Neuron (in vitro differentiated cells): ENCODE measurements around the gene METTL1.

ENCODE experiments used
- H2AFZ ChIP-seq: one replicate; pipeline ENCODE4 v1.6.1; 2013; ENCODE audit warnings: low read depth, mild to moderate bottlenecking, inconsistent platforms, low read length, moderate library complexity
- H3K27me3 ChIP-seq: one replicate; pipeline ENCODE4 v1.6.1; 2013; ENCODE audit warnings: low read length; ENCODE audit not compliant: insufficient read depth
- H3K36me3 ChIP-seq: one replicate; pipeline ENCODE4 v1.6.1; 2013; ENCODE audit warnings: low read length; ENCODE audit not compliant: insufficient read depth
- H3K4me1 ChIP-seq: one replicate; pipeline ENCODE4 v1.6.1; 2013; ENCODE audit warnings: low read length; ENCODE audit not compliant: insufficient read depth
- H3K4me3 ChIP-seq: 2 replicates; pipeline ENCODE4 v1.5.1; 2013; ENCODE audit warnings: mild to moderate bottlenecking, low read length, moderate library complexity
- H3K9me3 ChIP-seq: one replicate; pipeline ENCODE4 v1.6.1; 2013; ENCODE audit warnings: low read length

Gene METTL1

DNA sequence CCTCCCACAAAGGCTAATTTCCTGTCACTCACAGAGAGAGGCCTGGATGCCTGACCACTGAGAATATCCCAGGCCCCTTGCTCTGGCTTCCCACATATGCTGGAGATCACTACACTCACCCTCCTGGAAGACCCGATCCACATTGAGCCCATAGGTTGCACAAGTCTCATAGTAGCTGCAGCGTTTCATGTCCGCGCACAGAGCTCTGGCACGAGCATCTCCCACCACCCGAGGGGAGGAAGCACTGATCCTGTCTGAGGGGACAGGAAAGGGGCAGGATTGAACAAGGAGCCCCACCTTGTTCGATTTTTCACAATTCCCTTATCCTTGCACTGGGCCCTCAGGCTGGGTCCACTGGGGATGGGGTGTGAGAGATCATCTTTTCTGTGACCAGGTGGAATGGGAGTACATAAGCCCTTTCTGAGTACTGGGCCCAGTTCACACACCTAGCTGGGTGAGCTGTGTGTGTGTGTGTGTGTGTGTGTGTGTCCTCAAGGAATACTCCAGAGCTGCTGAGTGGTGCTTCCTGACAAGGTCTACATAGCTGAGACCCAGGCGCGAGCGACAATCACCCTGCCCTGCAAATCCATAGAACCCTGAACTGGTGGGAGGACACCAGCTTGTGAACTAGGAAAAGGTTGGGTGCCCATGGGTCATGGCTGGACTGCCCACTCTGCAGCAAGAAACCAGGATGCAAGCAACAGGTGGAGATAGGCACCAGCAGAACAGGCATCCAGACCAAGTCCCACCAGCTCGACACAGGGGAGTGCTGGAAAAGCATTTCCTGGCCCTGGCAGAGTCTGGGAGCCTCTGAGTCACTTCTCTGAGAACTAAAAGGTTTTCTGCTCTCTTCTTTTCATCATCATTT is 38.9 kb downstream of the METTL1 start:
- Histone ChIP-seq H3K36me3 (peaks cover 13% of the 10 kb centered on the region), H3K4me3 (no peak overlapping the region), H3K9me3 (no peaks in the 10 kb centered on the region), H3K27me3 (no peaks in the 10 kb centered on the region), H3K4me1 (peaks cover 27% of the 10 kb centered on the region), H2AFZ (no peak overlapping the region)

DNA sequence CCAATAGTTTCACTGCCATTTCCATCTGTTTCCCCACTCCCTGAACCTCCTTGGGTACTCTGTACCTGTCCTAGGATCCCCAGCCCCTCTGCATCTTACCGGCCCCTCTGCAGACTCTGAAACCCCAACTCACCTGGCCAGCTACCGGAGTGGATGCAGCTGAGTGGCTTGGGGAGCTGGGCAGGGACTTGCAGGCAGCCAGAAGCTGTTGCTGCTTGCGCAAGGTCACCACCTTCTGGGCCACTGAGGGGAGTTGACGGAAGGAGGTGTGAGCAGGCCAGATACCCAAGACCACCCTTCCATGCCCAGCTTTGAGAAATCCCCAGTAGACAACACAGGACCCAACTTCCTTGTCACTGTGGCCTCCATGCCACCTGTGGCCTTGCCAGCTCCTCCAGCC is 39.6 kb downstream of the METTL1 start:
- H3K9me3 ChIP-seq: no peaks in the 10 kb centered on the region
- peaks cover 25% of the 10 kb centered on the region for H3K4me1 ChIP-seq
- H3K4me3 ChIP-seq: no peak overlapping the region
- H3K36me3 ChIP-seq: peaks cover 13% of the 10 kb centered on the region
- no peaks in the 10 kb centered on the region for H3K27me3 ChIP-seq
- H2AFZ ChIP-seq: no peak overlapping the region

DNA sequence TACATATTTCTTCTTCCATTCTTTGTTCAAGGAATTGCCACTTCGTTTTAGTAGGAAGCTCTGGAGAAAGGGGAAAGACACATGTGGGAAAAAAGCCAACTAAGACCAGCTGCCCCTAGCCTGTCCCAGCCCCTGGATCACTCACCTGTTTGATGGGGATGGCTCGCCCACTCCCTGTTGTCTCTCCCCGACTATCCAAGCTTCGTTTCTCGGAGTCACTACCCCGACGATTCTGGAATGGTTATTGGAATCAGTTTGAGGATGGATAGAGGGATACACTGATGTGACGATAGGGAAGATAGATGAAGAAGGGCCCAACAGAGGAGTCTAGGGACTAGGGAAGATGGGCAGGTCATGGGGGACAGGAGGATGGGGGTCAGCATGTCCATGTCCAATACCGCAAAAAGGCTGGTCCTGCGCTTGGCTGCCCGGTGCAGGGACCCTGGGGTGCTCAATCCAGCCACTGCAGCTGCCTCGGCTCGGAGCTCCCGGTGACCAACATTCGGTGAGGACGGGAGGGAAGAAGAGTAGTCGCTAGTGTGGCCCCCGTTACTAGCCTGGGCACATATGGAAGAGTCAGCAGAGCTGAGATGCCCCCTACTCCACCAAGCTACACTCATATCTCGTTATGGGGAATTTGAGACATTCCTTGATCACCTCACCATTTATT is 40.4 kb downstream of the METTL1 start:
- Histone ChIP-seq H3K9me3 (no peaks in the 10 kb centered on the region), H3K4me1 (peaks cover 19% of the 10 kb centered on the region), H3K36me3 (peaks cover 17% of the 10 kb centered on the region), H3K4me3 (no peak overlapping the region), H2AFZ (no peak overlapping the region), H3K27me3 (no peaks in the 10 kb centered on the region)

DNA sequence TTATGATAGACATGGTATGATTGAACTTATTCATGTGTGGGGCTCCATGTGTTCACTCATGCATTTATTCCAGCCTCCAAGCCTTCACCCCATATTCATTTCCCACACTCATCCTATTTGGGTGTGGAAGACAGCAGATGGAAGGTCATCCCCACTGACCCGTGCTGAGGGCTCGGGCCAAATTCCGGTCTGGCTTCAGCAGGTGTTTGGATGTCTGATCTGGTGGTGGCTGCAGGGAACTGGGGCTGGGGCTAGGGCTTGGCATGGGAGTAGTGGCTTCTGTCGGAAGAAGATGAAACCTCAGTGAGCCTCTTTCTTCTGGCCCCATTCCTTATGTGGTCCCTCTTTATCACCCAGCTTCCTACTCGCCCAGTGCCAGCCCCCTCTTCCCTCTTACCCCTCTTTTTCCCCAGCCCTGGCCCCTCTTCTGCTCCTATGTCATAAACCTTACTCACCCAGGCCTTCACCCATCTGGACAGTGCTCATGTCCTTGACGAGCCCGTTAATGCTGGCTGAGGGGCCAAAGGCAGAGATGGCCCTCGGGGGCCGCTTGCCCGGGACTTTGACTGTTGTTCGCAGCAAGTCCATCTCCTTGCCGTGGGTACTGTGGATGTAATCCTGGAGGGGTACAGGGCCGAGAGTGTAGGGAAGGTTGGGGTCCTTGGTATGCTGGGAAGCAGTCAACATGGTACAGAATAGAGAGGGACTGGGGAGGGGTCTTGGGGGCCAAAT is 41.4 kb downstream of the METTL1 start:
- Histone ChIP-seq H3K36me3 (peaks cover 22% of the 10 kb centered on the region), H3K4me1 (peaks cover 9% of the 10 kb centered on the region), H3K4me3 (no peak overlapping the region), H3K9me3 (peaks cover 3% of the 10 kb centered on the region), H2AFZ (no peak overlapping the region), H3K27me3 (no peaks in the 10 kb centered on the region)

DNA sequence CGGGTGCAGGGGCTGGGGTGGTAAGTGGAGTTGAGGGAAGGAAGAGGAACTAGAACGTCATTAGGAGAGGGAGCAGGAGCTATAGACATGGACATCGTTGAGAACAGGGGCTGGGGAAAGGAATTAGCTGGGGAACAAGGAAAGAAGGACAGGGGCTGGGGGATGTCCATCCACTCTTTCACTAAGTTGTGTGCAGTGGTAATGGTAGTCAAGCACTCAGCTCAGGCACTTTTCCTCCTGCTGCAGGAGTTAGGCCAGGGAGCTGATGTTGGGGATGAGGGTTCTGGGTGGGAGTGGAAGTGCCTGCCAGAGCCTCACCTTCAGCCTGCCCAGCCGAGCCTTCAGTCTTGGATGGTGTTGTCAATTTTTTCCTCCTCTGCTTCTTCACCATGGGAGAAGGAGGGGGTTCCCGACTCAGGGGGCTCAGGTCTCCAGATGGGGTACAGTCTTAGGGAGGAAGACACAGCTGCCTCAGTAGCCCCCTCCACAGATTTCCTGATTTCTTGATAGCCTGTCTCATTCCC is 42.5 kb downstream of the METTL1 start:
- no peak overlapping the region for H2AFZ ChIP-seq
- H3K4me3 ChIP-seq: no peak overlapping the region
- peaks cover 3% of the 10 kb centered on the region for H3K9me3 ChIP-seq
- peaks cover 22% of the 10 kb centered on the region for H3K36me3 ChIP-seq
- no peaks in the 10 kb centered on the region for H3K27me3 ChIP-seq
- no peaks in the 10 kb centered on the region for H3K4me1 ChIP-seq

DNA sequence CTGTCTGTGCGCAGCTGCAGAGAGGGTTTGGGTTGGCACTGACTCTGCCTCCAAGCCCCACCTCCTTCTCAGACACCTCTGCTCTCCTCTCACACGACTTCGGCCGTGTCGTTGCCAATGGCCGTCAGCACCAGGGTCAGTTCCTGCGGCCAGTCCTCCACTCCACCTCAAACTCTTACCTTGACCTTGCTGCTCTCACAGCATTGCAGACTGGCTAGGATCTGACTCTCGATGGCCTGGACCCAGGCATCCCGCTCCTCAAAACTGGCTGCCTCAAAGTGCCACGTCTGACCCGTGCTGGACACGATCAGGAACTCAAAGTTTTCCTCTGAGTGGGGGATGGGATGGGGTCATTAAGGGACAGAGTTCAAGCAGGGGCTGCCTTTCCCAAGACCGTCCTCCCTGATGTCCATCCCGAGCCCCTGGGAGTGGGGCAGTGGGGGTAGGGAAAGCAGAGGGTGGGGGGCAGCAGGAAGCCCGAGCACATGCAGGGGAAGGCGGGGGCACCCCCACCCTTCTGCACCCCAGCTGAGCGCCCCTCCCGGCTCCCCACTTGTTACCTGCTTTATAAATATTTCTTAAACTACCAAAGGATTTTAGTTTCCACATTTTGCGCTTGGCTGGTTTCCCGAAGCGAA is 44.0 kb downstream of the METTL1 start:
- H3K36me3 ChIP-seq: peaks cover 22% of the 10 kb centered on the region
- no peak overlapping the region for H3K4me3 ChIP-seq
- H3K9me3 ChIP-seq: peaks cover 3% of the 10 kb centered on the region
- no peaks in the 10 kb centered on the region for H3K27me3 ChIP-seq
- H2AFZ ChIP-seq: no peak overlapping the region
- no peaks in the 10 kb centered on the region for H3K4me1 ChIP-seq

DNA sequence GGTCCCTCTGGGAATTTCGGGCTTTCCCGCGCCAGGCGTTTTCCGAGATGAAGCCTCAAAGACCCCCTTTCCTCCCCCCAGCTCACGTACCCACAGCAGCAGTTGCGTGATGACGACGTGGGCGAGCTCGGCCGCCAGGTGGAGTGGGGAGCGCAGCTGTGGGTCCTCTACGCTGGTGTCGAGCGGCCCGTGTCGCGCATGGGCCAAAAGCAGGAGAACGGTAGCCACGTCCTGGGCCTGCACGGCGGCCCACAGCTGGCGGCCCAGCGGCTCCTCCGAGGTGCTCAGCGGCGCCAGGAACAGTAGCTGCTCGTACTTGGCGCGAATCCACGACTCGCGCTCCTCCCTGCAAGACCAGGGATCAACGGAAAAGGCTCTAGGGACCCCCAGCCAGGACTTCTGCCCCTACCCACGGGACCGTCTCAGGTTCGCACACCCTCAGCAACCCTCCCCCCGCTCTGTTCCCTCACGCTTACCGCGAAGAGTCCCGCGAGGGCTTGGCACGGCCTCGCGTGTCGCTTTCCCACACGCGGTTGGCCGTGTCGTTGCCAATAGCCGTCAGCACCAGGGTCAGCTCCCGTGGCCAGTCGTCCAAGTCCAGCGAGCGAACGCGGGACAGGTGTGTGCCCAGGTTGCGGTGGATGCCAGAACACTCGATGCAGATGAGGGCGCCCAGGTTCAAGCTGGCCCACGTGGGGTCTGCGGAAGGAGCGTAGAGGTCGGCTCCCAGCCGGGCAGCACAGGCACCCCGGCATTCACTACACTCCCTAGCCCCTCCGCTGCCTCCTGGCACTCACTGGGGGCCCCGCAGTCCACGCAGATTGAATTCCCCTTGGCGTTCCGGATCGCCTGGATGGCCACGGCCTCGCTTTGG is 44.8 kb downstream of the METTL1 start:
- Histone ChIP-seq H3K4me3 (no peak overlapping the region), H3K36me3 (peaks cover 22% of the 10 kb centered on the region), H3K9me3 (peaks cover 3% of the 10 kb centered on the region), H3K4me1 (no peaks in the 10 kb centered on the region), H3K27me3 (no peaks in the 10 kb centered on the region), H2AFZ (no peak overlapping the region)

DNA sequence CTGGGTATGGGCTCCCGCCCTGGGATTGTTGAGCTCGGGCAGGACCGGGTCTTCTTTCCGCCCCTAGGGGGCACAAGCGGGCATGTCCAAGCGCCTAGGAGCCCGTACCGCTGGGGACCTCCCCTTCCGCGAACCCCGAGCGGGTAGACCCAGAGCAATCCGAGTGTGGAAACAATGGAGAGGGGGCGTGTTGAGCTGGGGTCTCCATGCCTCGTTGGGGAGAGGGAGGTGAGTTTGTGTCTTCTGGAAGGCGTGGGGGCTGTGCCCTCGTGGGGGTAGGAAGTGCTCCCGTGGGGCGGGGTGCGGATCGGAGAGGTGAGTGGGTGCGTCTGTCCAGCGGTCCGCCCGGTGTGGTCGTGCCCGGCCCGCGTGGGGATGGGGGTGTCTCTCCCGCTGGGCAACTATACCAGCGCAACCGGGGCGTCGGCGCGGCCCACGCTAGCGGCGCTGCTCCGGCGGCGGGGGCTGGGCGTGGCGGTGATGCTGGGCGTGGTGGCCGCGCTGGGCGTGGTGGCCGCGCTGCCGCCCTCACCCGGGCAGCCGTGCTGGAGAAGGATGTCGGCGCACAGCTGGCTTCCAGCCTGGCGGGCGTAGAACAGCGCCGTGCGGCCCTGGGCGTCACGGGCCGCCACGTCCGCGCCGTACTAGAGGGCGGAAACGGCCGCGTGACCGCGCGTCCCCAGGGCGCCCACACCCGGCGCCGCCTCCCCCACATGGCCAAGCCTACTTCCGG is 45.6 kb downstream of the METTL1 start:
- peaks cover 27% of the 10 kb centered on the region for H3K36me3 ChIP-seq
- H2AFZ ChIP-seq: no peak overlapping the region
- no peak overlapping the region for H3K4me3 ChIP-seq
- no peaks in the 10 kb centered on the region for H3K27me3 ChIP-seq
- no peaks in the 10 kb centered on the region for H3K4me1 ChIP-seq
- peaks cover 3% of the 10 kb centered on the region for H3K9me3 ChIP-seq

DNA sequence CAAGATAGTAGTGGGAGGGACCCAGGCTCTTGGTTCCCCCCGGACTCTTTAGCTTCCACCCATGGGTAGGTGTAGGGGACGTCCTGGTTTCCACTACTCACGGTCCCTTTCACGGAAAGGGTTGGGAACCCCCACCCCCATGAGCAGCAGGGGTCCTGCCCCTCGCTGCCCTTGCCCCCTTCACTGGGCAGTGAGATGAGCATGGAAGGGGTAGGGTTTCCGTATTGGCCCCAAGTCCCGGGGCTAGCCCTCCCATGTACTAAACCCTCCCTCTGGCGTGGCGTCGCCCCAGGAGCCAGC is 46.1 kb downstream of the METTL1 start:
- H2AFZ ChIP-seq: no peak overlapping the region
- H3K36me3 ChIP-seq: peaks cover 29% of the 10 kb centered on the region
- no peaks in the 10 kb centered on the region for H3K4me1 ChIP-seq
- H3K9me3 ChIP-seq: peaks cover 3% of the 10 kb centered on the region
- no peak overlapping the region for H3K4me3 ChIP-seq
- no peaks in the 10 kb centered on the region for H3K27me3 ChIP-seq

DNA sequence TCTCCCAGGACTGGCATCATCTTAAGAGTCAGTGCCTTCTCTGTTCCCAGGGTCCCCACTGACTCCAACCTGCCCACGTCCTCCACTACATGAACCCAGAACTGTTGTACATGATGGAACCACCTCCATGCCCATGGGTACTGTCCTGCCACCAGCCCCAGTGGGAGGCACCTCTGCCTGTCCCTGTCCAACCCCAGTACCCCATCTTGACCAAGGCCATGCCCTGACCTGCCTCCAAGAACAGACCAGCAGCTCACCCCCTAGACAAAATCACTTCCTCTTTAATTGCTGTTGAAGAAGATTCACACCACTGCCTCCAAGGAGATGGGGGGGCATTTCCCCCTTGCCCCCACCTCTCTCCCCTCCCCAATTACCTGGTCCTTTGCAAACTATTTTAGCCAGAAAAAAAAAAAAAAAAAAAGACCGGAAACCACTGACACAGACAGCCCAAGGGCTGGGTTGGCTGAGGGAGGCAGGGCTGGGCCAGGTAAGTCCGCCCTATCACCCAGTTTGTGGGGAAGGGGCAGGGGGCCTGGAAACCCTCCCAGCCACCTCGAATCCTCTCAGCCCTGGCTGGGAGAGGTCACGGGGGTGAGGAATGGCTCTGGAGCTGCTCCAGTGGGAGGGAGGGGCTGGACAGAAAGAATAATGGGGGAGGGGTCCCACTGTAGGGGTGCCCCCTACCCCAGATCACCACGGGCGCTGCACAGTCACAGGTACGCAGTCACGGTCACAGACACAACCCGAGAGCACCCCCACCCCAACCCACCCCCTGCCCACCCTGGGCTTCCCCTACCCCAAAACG is 46.8 kb downstream of the METTL1 start:
- Histone ChIP-seq H3K4me1 (no peaks in the 10 kb centered on the region), H3K27me3 (no peaks in the 10 kb centered on the region), H3K36me3 (peaks cover 32% of the 10 kb centered on the region), H3K4me3 (no peak overlapping the region), H2AFZ (no peak overlapping the region), H3K9me3 (peaks cover 3% of the 10 kb centered on the region)
